Osteoblast (primary cell): ENCODE data around the gene KIAA0232. TPM values are rescaled to one million over a fixed set of nuclear protein-coding genes. Genes with fewer than 3 reads are reported as not detected.
A peak's percentile ranks its signal among the peaks of the same experiment; 100 is the strongest.

Experiments used
- DNase-seq: peaks from one replicate; pipeline ENCODE4 v3.0.0; 2011; ENCODE audit warnings: low spot score, mixed read lengths; ENCODE audit not compliant: insufficient read length; ENCODE audit errors: missing footprints
- H2AFZ ChIP-seq: 2 replicates; pipeline ENCODE4 v1.6.0; 2011; ENCODE audit warnings: mild to moderate bottlenecking, low read length
- H3K27ac ChIP-seq: 2 replicates; pipeline ENCODE4 v1.5.1; 2011; ENCODE audit warnings: mild to moderate bottlenecking, low read depth, low read length, moderate library complexity
- H3K27me3 ChIP-seq: 2 replicates; pipeline ENCODE4 v1.6.0; 2012; ENCODE audit warnings: mild to moderate bottlenecking, control low read depth, inconsistent platforms, low read length, moderate library complexity; ENCODE audit not compliant: insufficient read depth
- H3K36me3 ChIP-seq: 2 replicates; pipeline ENCODE4 v1.5.1; 2011; ENCODE audit warnings: mild to moderate bottlenecking, low read length, control low read depth, moderate library complexity; ENCODE audit not compliant: insufficient read depth
- H3K4me1 ChIP-seq: 2 replicates; pipeline ENCODE4 v1.5.1; 2011; ENCODE audit warnings: mild to moderate bottlenecking, low read length, control low read depth, moderate library complexity; ENCODE audit not compliant: insufficient read depth
- H3K4me2 ChIP-seq: 2 replicates; pipeline ENCODE4 v1.6.0; 2011; ENCODE audit warnings: mild to moderate bottlenecking, low read length; ENCODE audit not compliant: insufficient read depth
- H3K4me3 ChIP-seq: fragments of 200-600 bp; sonication (generic); 3 replicates; pipeline ENCODE4 v1.5.1; 2012; ENCODE audit warnings: mild to moderate bottlenecking, low read length, inconsistent platforms; ENCODE audit not compliant: insufficient read depth
- H3K79me2 ChIP-seq: 2 replicates; pipeline ENCODE4 v1.6.0; 2012; ENCODE audit warnings: mild to moderate bottlenecking, low read length, control low read depth, inconsistent platforms; ENCODE audit not compliant: insufficient read depth
- H3K9me3 ChIP-seq: 2 replicates; pipeline ENCODE4 v1.5.1; 2011; ENCODE audit warnings: low read depth, low read length, control low read depth
- H4K20me1 ChIP-seq: 2 replicates; pipeline ENCODE4 v1.6.0; 2012; ENCODE audit warnings: mild to moderate bottlenecking, low read length, control low read depth; ENCODE audit not compliant: insufficient read depth
- CTCF ChIP-seq: IDR thresholded peaks from 2 replicates; pipeline ENCODE4 v1.5.1; 2011; ENCODE audit warnings: mild to moderate bottlenecking, low read depth, low read length, moderate library complexity; ENCODE audit errors: extremely low read depth
- total RNA-seq: library from RNA; depleted of rRNA; stranded (reverse); fragments of >200 nt; gene quantifications from 2 replicates; pipeline ENCODE4 v1.2.3, GENCODE V29; 2012

Gene KIAA0232
- total RNA-seq, 1 donor = 23.9 TPM

GRCh38 chr4:6752486-6752829, 30.1 kb upstream of the KIAA0232 start:
- H3K79me2 ChIP-seq = no peaks in the 10 kb centered on the region
- TF ChIP-seq CTCF = no peak
- H3K36me3 ChIP-seq = no peaks in the 10 kb centered on the region
- H3K9me3 ChIP-seq = no peaks in the 10 kb centered on the region
- H3K27ac ChIP-seq = no peak overlapping the region
- peaks cover 5% of the 10 kb centered on the region for H3K4me1 ChIP-seq
- no peak overlapping the region for H2AFZ ChIP-seq
- no peak overlapping the region for H3K4me3 ChIP-seq
- no peaks in the 10 kb centered on the region for H3K27me3 ChIP-seq
- peak; percentile 61 for DNase-seq
- no peak overlapping the region for H3K4me2 ChIP-seq
- no peaks in the 10 kb centered on the region for H4K20me1 ChIP-seq

GRCh38 chr4:6753103-6753560, 29.4 kb upstream of the KIAA0232 start:
- Histone ChIP-seq H3K9me3 (no peaks in the 10 kb centered on the region), H3K4me3 (no peak overlapping the region), H3K27me3 (no peaks in the 10 kb centered on the region), H2AFZ (no peak overlapping the region), H3K27ac (no peak overlapping the region), H3K79me2 (no peaks in the 10 kb centered on the region), H3K36me3 (no peaks in the 10 kb centered on the region), H3K4me1 (peaks cover 5% of the 10 kb centered on the region), H4K20me1 (no peaks in the 10 kb centered on the region), H3K4me2 (no peak overlapping the region)
- DNase-seq = peak; percentile 42
- no peak for TF ChIP-seq CTCF

GRCh38 chr4:6753891-6754290, 28.6 kb upstream of the KIAA0232 start:
- Histone ChIP-seq H3K9me3 (no peaks in the 10 kb centered on the region), H3K4me3 (no peak overlapping the region), H3K27me3 (no peaks in the 10 kb centered on the region), H3K79me2 (no peaks in the 10 kb centered on the region), H3K4me1 (peaks cover 5% of the 10 kb centered on the region), H3K36me3 (no peaks in the 10 kb centered on the region), H4K20me1 (no peaks in the 10 kb centered on the region), H2AFZ (no peak overlapping the region), H3K27ac (no peak overlapping the region), H3K4me2 (no peak overlapping the region)
- DNase-seq = peak; percentile 89
- TF ChIP-seq CTCF = no peak

DNA sequence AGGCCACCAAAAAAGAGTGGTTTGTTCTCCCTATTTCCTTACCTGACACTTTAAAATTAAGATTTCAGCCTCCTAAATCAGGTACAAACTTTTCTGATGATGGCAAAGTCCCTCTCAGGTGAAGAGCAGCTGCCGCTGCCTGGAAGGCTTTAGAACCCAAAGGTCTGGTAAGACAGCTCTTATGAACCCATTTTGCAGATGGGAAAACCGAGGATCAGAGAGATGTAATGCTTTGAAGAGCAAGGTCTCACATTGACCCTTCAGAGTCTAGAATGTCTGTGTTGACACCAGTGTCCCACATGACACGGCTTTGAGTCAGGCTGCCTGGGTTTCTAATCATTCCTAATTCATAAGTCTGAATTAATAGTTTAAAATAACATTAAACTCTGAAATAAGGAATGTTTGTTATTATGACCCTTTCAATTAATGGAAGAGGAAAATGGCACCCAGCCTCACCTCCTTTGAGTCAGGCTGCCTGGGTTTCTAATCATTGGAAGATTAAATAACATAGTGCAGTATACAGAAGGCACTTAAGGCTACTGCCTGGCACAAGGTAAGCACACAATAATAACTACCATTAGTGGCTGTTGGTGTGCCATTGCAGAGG, 27.9 kb upstream of the KIAA0232 start:
- H3K36me3 ChIP-seq = no peaks in the 10 kb centered on the region
- H3K27ac ChIP-seq = no peak overlapping the region
- no peaks in the 10 kb centered on the region for H3K4me1 ChIP-seq
- TF ChIP-seq CTCF = no peak
- peak; percentile 58 for DNase-seq
- H3K4me3 ChIP-seq = no peak overlapping the region
- H3K79me2 ChIP-seq = no peaks in the 10 kb centered on the region
- no peaks in the 10 kb centered on the region for H3K9me3 ChIP-seq
- no peaks in the 10 kb centered on the region for H3K27me3 ChIP-seq
- H3K4me2 ChIP-seq = no peak overlapping the region
- no peak overlapping the region for H2AFZ ChIP-seq
- H4K20me1 ChIP-seq = no peaks in the 10 kb centered on the region
